Right renal pelvis (tissue), 4 donors: ENCODE results near the gene NCKIPSD. TPM values are rescaled to one million over a fixed set of nuclear protein-coding genes. Genes with fewer than 3 reads are reported as not detected.

Source experiments
- DNase-seq, 4 donors: peaks; one replicate each; pipeline ENCODE4 v3.0.0-alpha.2; 2013; ENCODE audit warnings: low read depth in 4 of 4, low spot score in 3 of 4, missing footprints in 1 of 4
- polyA plus RNA-seq, 4 donors: library from polyadenylated mRNA; unstranded; fragments of 120-200 nt; gene quantifications; one replicate each; pipeline ENCODE4 v1.2.1, GENCODE V29; 2013; ENCODE audit not compliant: insufficient read length in 4 of 4

The NCKIPSD gene
- polyA plus RNA-seq, 4 donors, result 13.8 to 22.2 (median 18.0) TPM

GRCh38 chr3:48679411-48680391 lies 6.0 kb downstream of the NCKIPSD start:
- DNase-seq, result no peak

GRCh38 chr3:48678566-48679380 lies 6.9 kb downstream of the NCKIPSD start:
- no peak for DNase-seq

DNA sequence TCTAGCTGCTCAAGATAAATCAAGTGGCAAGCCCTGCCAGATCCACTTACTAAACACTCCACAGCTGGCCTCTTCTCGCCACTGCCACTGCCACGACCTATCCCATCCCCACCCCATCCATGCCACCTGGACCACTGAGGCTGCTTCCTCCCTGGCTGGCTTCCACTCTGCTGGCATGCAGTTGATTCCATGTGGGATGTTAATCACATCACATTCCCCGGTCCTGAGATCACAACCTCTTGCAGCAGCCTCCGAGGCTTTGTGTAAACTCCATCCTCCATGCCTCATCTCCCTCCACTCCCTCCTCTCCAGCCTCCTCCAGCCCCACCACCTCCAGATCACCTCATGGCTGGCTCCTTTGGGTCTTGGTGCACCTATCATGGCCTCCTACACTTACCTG lies 7.7 kb downstream of the NCKIPSD start:
- DNase-seq, result no peak

- no peak for DNase-seq
Measured at GRCh38 chr3:48674505-48674904, 11.2 kb downstream of the NCKIPSD start.

DNA sequence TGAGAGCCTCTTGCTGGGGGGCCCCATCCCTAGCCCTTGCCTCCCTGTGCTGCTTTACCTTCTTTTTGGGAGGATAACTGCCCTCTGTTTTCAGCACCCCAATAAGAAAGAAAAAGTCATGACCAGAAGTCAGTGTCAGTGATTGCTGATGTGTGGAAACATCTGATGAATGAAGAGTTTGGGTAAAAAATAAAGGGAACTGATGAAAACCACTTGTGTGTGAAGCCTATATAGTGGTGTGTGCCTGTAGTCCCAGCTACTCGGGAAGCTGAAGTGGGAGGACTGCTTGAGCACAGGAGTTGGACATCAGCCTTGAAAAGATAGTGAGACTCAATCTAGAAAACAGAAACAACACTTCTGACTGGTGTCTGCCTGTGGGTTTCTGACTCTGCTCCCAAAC lies 13.2 kb downstream of the NCKIPSD start:
- DNase-seq, result no peak

DNA sequence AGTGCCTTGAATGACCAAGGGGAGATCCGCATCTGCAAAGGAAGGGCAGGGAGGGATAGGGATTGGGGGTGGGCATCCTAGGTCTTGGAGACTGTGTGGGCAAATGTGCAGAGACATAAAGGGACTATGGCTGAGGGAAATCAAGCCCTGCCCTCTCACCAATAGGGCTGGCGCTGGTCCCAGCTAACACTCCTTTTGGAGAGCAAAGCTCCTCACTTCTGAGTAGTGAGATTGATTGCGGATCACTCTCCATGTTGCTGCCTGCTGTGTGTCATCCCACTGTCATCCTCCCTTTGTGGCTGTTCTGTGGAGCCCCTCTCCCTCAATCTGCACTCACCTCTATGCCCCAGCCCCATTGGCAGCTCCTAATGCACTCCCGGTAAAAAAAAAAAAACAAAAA lies 20.8 kb downstream of the NCKIPSD start:
- DNase-seq, result no peak

- DNase-seq, result no peak
Measured at GRCh38 chr3:48664313-48664644, 21.4 kb downstream of the NCKIPSD start.

DNA sequence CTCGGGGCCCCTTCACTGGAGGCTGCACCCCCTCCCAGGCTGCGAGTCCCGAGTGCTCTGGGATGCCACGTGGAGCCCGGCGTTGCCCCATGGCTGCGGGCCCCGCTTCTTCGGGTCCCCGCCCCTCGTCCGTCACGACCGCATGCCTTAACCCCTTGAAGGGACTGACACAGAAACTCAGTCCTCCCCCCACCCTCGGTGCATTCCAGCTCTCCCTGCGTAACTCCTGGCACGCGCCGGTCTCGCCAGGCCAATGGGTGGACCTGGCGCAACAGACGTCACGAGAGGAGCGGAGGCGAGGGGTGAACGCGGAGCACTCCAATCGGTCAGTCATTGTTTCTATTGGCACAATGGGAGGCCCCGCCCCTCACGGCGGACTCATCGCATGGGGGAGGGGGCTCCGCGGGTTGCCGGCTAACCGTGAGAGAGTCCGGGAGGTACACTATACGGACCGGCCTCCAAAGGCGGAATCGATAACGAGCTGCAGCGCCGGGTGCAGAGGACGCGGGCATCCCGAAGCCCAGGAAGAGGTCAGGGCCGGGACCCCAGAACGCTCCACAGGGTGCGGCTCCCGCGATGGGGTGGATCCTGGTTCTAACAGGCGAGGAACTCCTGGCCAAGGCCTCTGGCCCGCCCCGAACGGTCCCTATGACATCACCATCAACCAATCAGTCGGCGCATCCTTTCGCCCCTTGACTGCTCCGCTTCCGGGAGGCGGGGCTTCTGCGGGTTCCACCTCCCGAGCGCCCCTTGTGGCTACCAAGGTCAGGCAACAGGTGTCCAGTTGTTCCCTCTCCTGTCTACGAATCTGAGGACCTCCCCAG lies 22.0 kb downstream of the NCKIPSD start:
- peak; percentile 81 to 89 (median 86) for DNase-seq

GRCh38 chr3:48662753-48663488 lies 22.8 kb downstream of the NCKIPSD start, which contains the start of gene CELSR3:
CELSR3 (minus strand) TSS chr3:48662886; CDS start chr3:48662634, 252 bp downstream.
- peak in 3 of 4 donors; percentile 43 to 57 (median 53) for DNase-seq

- no peak for DNase-seq
Measured at GRCh38 chr3:48662145-48662752, 23.5 kb downstream of the NCKIPSD start.

DNA sequence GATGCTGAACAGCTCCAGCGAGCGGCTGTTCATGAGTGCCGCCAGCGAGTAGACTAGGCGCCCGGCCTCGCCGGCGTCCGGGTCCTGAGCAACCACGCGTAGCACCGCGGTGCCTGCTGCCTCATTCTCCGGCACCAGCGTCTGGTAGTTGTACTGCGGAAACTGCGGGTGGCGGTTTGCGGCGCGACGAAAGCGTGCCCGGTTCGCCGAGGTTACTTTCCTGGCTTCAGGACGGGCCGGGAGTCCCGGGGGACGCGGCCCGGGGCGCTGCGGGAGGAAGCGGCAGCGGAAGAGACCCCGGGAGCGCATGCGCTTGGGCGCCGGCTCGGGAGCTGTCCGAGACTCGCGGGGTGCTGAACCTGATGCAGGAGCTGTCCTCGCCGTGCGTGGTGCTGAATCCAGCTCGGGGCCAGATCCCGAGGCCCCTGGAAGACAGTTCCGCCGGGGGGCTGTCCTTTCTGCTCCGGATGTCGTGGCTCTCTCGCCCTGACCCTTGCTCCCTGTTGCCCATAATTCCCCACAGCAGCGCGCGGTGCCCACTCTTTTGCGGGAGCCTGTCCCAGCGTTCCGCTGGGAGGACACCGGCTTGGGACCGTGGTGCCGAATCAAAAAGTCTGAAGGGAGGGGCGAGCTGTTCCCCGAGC lies 24.1 kb downstream of the NCKIPSD start:
- peak in 2 of 4 donors; percentile 49 to 69 for DNase-seq

DNA sequence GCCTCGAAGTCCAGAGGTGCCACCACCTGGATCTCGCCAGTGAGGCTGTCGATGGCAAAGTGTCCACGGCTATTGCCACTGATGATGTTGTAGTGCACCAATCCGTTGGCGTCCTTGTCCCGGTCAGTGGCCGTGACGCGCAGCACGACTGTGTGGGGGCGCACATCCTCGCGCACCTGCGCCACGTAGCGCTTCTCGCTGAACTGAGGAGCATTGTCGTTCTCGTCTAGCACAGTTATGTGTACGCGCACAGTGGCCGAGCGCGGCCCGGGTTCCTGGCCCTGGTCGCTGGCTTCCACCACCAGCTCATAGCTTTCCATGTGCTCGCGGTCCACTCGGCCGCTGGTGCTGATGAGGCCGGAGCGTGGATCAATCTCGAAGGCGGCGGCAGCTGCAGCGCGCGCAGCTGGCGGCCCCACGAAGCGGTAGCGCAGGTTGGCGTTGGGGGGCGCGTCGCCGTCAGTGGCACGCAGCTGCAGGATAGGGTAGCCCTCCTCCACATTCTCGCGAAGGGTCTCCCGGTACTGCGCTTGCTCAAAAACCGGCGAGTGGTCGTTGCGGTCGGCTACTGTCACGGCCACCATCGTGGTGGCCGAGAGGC lies 24.8 kb downstream of the NCKIPSD start:
- DNase-seq, result no peak

- DNase-seq, result no peak
Measured at GRCh38 chr3:48656841-48657281, 28.9 kb downstream of the NCKIPSD start.

DNA sequence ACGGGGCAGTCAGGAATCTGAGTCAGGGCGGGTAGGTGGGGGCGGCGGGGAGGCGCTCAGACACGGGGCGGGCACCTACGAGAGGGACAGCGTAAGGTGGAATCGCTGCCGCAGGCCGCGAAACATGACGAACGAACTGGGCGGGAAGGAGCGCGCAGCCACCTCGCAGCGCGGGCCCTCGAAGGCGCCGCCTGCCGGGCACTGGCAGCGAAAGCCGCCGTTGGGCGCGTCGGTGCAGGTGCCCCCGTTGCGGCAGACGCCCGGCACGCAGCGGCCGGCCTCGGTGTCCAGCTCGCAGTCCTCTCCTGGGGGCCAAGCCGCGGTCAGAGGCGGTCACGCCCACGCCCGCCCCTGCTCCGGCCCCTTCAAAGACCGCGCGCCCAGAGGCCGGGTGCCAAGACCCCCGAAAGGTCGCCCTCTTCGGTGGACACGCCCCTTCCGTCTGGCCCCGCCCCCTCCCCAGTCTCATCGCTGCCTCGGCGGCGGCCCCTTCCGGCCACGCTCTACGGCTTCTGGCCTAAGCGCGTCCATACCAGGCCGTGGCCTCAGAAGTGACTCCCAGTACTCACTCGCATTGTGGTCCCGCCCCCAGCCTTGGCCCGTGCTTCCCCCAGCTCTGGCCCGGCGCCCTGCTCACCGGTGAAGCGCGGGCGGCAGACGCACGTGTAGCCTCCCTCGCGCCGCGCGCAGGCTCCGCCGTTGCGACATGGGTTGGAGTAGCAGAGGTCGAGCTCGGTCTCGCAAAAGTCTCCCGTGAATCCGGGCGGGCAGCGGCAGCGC lies 29.5 kb downstream of the NCKIPSD start:
- peak in 2 of 4 donors; percentile 61 to 66 for DNase-seq

DNA sequence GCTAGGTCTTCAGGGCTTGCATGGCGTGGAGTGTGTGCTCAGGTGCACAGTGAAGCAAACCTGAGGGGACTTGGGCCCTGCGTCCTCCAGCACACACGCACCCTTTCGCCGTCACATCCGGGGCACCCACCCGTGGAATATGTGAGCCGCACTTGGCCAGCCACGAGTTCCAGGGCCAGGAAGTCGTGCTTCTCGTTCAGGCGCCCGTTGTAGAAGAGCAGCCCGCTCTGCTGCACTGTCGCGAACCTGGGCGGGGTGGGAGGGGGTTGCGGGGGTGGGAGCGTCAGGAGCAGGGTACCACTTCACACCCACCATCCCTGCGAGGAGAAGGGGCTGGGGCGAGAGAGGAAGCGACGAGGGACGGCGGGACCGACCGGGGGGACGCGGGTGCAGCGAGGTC lies 30.1 kb downstream of the NCKIPSD start:
- no peak for DNase-seq

DNA sequence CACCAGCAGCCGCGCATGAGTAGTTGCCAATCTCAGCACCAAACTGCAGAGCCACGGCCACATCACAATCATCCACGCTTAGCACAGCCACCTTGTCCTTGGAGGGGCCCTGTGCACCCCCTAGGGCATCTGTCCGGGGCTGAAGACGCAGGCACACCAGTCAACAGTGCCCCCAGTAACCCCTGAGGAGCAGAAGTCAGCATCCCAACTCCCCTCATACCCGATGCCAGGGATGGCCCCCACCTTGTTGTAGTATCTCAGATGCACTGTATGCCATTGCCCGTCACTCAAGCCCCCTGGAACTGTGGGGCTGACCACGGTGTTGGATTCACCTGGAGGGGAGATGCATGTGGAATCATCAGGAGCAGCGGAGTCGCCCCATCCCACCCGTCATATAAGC lies 30.7 kb downstream of the NCKIPSD start:
- no peak for DNase-seq

GRCh38 chr3:48652923-48653715 lies 32.6 kb downstream of the NCKIPSD start:
- DNase-seq, result no peak
